Stomach (tissue), 9 donors: Measurements from ENCODE around the gene TMEM106C. TPM values are rescaled to one million over a fixed set of nuclear protein-coding genes. Genes with fewer than 3 reads are reported as not detected.

Source experiments
- DNase-seq, 2 donors: peaks; one replicate each; pipeline versions ENCODE4 v3.0.0 to v3.0.0-alpha.2; 2013 to 2019
- H3K27ac ChIP-seq, 5 donors: fragments of 200-600 bp in 4 of 5; sonication (generic) in 4 of 5; one replicate each; pipeline ENCODE4 v1.5.1; 2013 to 2019; ENCODE audit warnings: mild to moderate bottlenecking in 1 of 5, moderate library complexity in 1 of 5
- H3K27me3 ChIP-seq, 3 donors: fragments of 200-600 bp; sonication (generic); one replicate each; pipeline ENCODE4 v1.5.1; 2017 to 2019; ENCODE audit warnings: mixed run types in 1 of 3
- H3K36me3 ChIP-seq, 4 donors: fragments of 200-600 bp; sonication (generic); 1 replicate in 3 of 4; 2 replicates in 1 of 4; pipeline ENCODE4 v1.5.1; 2016 to 2019
- H3K4me1 ChIP-seq, 4 donors: fragments of 200-600 bp; sonication (generic); one replicate each; pipeline ENCODE4 v1.5.1; 2016 to 2019
- H3K4me3 ChIP-seq, 4 donors: fragments of 200-600 bp; sonication (generic) in 3 of 4; one replicate each; pipeline ENCODE4 v1.5.1; 2016 to 2019; ENCODE audit warnings: mild to moderate bottlenecking in 1 of 4
- H3K9me3 ChIP-seq, 4 donors: fragments of 200-600 bp; sonication (generic); one replicate each; pipeline ENCODE4 v1.5.1; 2016 to 2019
- CTCF ChIP-seq, 7 experiments: fragments of 450-650 bp in 4 of 7; fragments of 200-600 bp in 3 of 7; sonication (generic) in 3 of 7; IDR thresholded peaks; one replicate each; pipeline ENCODE4 v1.5.1; 2016 to 2019; ENCODE audit warnings: antibody characterized with exemption in 7 of 7, control low read depth in 2 of 7, mild to moderate bottlenecking in 1 of 7
- EP300 ChIP-seq: sonication (generic); formaldehyde crosslinking; IDR thresholded peaks from one replicate; pipeline ENCODE4 v1.6.1; 2017; ENCODE audit warnings: antibody characterized with exemption
- POLR2A ChIP-seq, 4 donors: fragments of 450-650 bp; IDR thresholded peaks; one replicate each; pipeline ENCODE4 v1.6.1; 2016; ENCODE audit warnings: antibody characterized with exemption in 4 of 4, control low read depth in 2 of 4, mild to moderate bottlenecking in 1 of 4, moderate library complexity in 1 of 4
- POLR2AphosphoS5 ChIP-seq, 3 donors: sonication (generic); formaldehyde crosslinking; IDR thresholded peaks; one replicate each; pipeline ENCODE4 v1.6.1; 2016; ENCODE audit warnings: antibody characterized with exemption in 3 of 3
- WGBS, 5 donors: extraction: QIAGEN DNeasy Blood & Tissue Kit in 3 of 5; methylation state at CpG; one replicate each; pipeline versions ENCODE4 v1.1.5 to v1.1.7; 2013 to 2018; 5-methylcytosine and 5-hydroxymethylcytosine counted together
- intact Hi-C: fragments of 100-400 bp; cut with DNase I; formaldehyde crosslinking; loops from one replicate; pipeline ENCODE4 v1.15.1; 2023; ENCODE audit warnings: low total_unique reads
- polyA plus RNA-seq, 3 donors: library from polyadenylated mRNA; stranded (reverse); fragments of 200-250 nt; gene quantifications; one replicate each; pipeline ENCODE4 v1.2.3, GENCODE V29; 2013
- total RNA-seq, 5 donors: library from RNA; depleted of rRNA; stranded (reverse); fragments of >200 nt; gene quantifications; one replicate each; pipeline versions ENCODE4 v1.1.0 to v1.2.3, GENCODE V29; 2014 to 2016
- donor health status: healthy with polysubstance abuse.
- donor health status: Bipolar disorder and iron deficiency.
- donor health status: healthy.

The TMEM106C gene
- total and polyA plus RNA-seq, 8 donors: 29.8 to 254 (median 61.9) TPM

GRCh38 chr12:48005750-48006021 lies 42.3 kb downstream of the TMEM106C start:
- peaks cover 42 to 47% (median 46%) of the 10 kb centered on the region in 4 donors for H3K4me1 ChIP-seq
- intact Hi-C loops: no loop called here
- no peak for TF ChIP-seq CTCF (IDR thresholded peaks at IDR 0.05)
- TF ChIP-seq POLR2AphosphoS5 (IDR thresholded peaks at IDR 0.05): no peak
- TF ChIP-seq POLR2A (IDR thresholded peaks at IDR 0.05): no peak
- no peak for TF ChIP-seq EP300
- no peaks in the 10 kb centered on the region for H3K9me3 ChIP-seq
- no peak overlapping the region for H3K4me3 ChIP-seq
- DNase-seq: no peak
- H3K27ac ChIP-seq: no peak overlapping the region
- no peaks in the 10 kb centered on the region for H3K36me3 ChIP-seq
- peaks cover 15 to 100% (median 53%) of the 10 kb centered on the region in 3 donors for H3K27me3 ChIP-seq

- Histone ChIP-seq H3K4me3 (no peak overlapping the region), H3K9me3 (no peaks in the 10 kb centered on the region), H3K36me3 (no peaks in the 10 kb centered on the region), H3K27me3 (peaks cover 15 to 93% (median 40%) of the 10 kb centered on the region in 3 donors), H3K4me1 (peaks cover 28 to 32% (median 31%) of the 10 kb centered on the region in 4 donors), H3K27ac (no peak overlapping the region)
- 89 to 95% (median 93%) methylated on average over 4 of the region's 4 CpGs for WGBS, 5 donors
- intact Hi-C loops: no loop called here
- TF ChIP-seq POLR2A (IDR thresholded peaks at IDR 0.05): no peak
- no peak for TF ChIP-seq CTCF (IDR thresholded peaks at IDR 0.05)
- no peak for TF ChIP-seq POLR2AphosphoS5 (IDR thresholded peaks at IDR 0.05)
- no peak for TF ChIP-seq EP300
- DNase-seq: no peak
Measured at GRCh38 chr12:48007206-48007605, 43.8 kb downstream of the TMEM106C start.

- Histone ChIP-seq H3K27ac (no peak overlapping the region), H3K4me1 (peaks cover 17 to 20% (median 20%) of the 10 kb centered on the region in 4 donors), H3K4me3 (no peak overlapping the region), H3K27me3 (peaks cover 15 to 82% (median 28%) of the 10 kb centered on the region in 3 donors), H3K9me3 (no peaks in the 10 kb centered on the region), H3K36me3 (no peaks in the 10 kb centered on the region)
- DNase-seq: no peak
- 56 to 74% (median 64%) methylated on average over 2 of the region's 2 CpGs for WGBS, 5 donors
- no peak for TF ChIP-seq EP300
- TF ChIP-seq CTCF (IDR thresholded peaks at IDR 0.05): no peak
- TF ChIP-seq POLR2AphosphoS5 (IDR thresholded peaks at IDR 0.05): no peak
- TF ChIP-seq POLR2A (IDR thresholded peaks at IDR 0.05): no peak
- intact Hi-C loops: no loop called here
Measured at GRCh38 chr12:48008349-48008748, 45.0 kb downstream of the TMEM106C start.

- intact Hi-C loops: no loop called here
- DNase-seq: no peak
- Histone ChIP-seq H3K4me3 (no peak overlapping the region), H3K27me3 (peaks cover 10 to 76% (median 22%) of the 10 kb centered on the region in 3 donors), H3K9me3 (no peaks in the 10 kb centered on the region), H3K27ac (no peak overlapping the region), H3K36me3 (no peaks in the 10 kb centered on the region), H3K4me1 (peaks cover 11 to 14% (median 14%) of the 10 kb centered on the region in 4 donors)
- TF ChIP-seq POLR2AphosphoS5 (IDR thresholded peaks at IDR 0.05) (no peak), CTCF (IDR thresholded peaks at IDR 0.05) (no peak), POLR2A (IDR thresholded peaks at IDR 0.05) (no peak), EP300 (no peak)
- WGBS, 5 donors: 75 to 88% (median 84%) methylated on average over 4 of the region's 4 CpGs
Measured at GRCh38 chr12:48008950-48009349, 45.6 kb downstream of the TMEM106C start.
